H1 (cell line): ENCODE results near the gene SELENBP1. TPM values are rescaled to one million over a fixed set of nuclear protein-coding genes. Genes with fewer than 3 reads are reported as not detected.
A peak's percentile ranks its signal among the peaks of the same experiment; 100 is the strongest.

ENCODE experiments used
- CTCF ChIA-PET: fragments of 300-600 bp; sonication (Branson Sonifier 250); formaldehyde crosslinking; loops from one replicate; lab custom pipeline; 2021; ENCODE audit not compliant: partially characterized antibody; lab: Charles Lee
- POLR2A ChIA-PET: fragments of 300-600 bp; sonication (Branson Sonifier 250); formaldehyde crosslinking; loops from one replicate; lab custom pipeline; 2021; ENCODE audit warnings: inconsistent platforms; ENCODE audit not compliant: partially characterized antibody; lab: Charles Lee
- DNase-seq, 2 experiments: peaks; one replicate each; pipeline versions ENCODE4 v3.0.0 to v3.0.0-alpha.2; 2010 to 2022; ENCODE audit warnings: low spot score in 2 of 2, low read depth in 1 of 2, mixed read lengths in 1 of 2
- FAIRE-seq: peaks from 2 replicates; lab custom pipeline; 2011; peaks lifted over from hg19 to GRCh38; lab: Jason Lieb, UNC
- H2AFZ ChIP-seq: 2 replicates; pipeline ENCODE4 v1.8.1; 2012; ENCODE audit warnings: low read length, inconsistent platforms
- H2AK5ac ChIP-seq: 2 replicates; pipeline ENCODE4 v1.6.1; 2013; ENCODE audit warnings: low read depth, low read length
- H2BK120ac ChIP-seq: replicated peaks from 2 replicates; pipeline ENCODE3; 2013; ENCODE audit warnings: low read depth, low read length, inconsistent platforms
- H2BK12ac ChIP-seq: 2 replicates; pipeline ENCODE4 v1.6.1; 2013; ENCODE audit warnings: low read depth, low read length
- H2BK15ac ChIP-seq: 2 replicates; pipeline ENCODE4 v1.6.1; 2013; ENCODE audit warnings: low read length
- H2BK20ac ChIP-seq: 2 replicates; pipeline ENCODE4 v1.6.1; 2013; ENCODE audit warnings: low read length
- H2BK5ac ChIP-seq: 2 replicates; pipeline ENCODE4 v1.6.1; 2013; ENCODE audit warnings: low read depth, low read length
- H3K14ac ChIP-seq: 2 replicates; pipeline ENCODE4 v1.6.1; 2013; ENCODE audit warnings: inconsistent platforms; ENCODE audit not compliant: insufficient read length
- H3K18ac ChIP-seq: 2 replicates; pipeline ENCODE4 v1.6.1; 2013; ENCODE audit warnings: low read length; ENCODE audit errors: extremely low read depth
- H3K23ac ChIP-seq: 2 replicates; pipeline ENCODE4 v1.6.1; 2013; ENCODE audit warnings: inconsistent platforms; ENCODE audit not compliant: insufficient read length
- H3K23me2 ChIP-seq: 2 replicates; pipeline ENCODE4 v1.6.1; 2013; ENCODE audit warnings: low read depth, low read length
- H3K27ac ChIP-seq: 2 replicates; pipeline ENCODE4 v1.6.1; 2011; ENCODE audit warnings: low read depth, low read length, inconsistent platforms
- H3K27me3 ChIP-seq, 4 experiments: replicated peaks in 1 of 4; 1 replicate in 1 of 4; 2 replicates in 3 of 4; pipeline versions ENCODE4 v1.6.1 to v1.8.1; 2011 to 2013; ENCODE audit warnings: low read length in 3 of 4, mild to moderate bottlenecking in 3 of 4, inconsistent platforms in 2 of 4, mixed read lengths in 2 of 4, moderate library complexity in 1 of 4; ENCODE audit not compliant: control insufficient read depth in 3 of 4, insufficient read depth in 3 of 4; ENCODE audit errors: extremely low read depth in 1 of 4
- H3K36me3 ChIP-seq, 4 experiments: 2 replicates each; pipeline versions ENCODE4 v1.6.1 to v1.8.1; 2011 to 2013; ENCODE audit warnings: mild to moderate bottlenecking in 4 of 4, low read length in 3 of 4, moderate library complexity in 2 of 4, control low read depth in 1 of 4, inconsistent platforms in 1 of 4; ENCODE audit not compliant: insufficient read depth in 4 of 4, control insufficient read depth in 2 of 4
- H3K4ac ChIP-seq: replicated peaks from 2 replicates; pipeline ENCODE3; 2013; ENCODE audit warnings: low read length, low read depth, mixed read lengths, inconsistent platforms; ENCODE audit not compliant: insufficient read length
- H3K4me1 ChIP-seq, 4 experiments: replicated peaks in 1 of 4; 1 replicate in 1 of 4; 2 replicates in 3 of 4; pipeline versions ENCODE4 v1.6.1 to v1.8.1; 2011 to 2013; ENCODE audit warnings: low read length in 3 of 4, inconsistent platforms in 2 of 4, mixed read lengths in 1 of 4; ENCODE audit not compliant: insufficient read depth in 4 of 4, control insufficient read depth in 3 of 4
- H3K4me2 ChIP-seq, 2 experiments: 2 replicates each; pipeline versions ENCODE4 v1.6.1 to v1.8.1; 2011 to 2013; ENCODE audit warnings: low read depth in 2 of 2, low read length in 2 of 2, control low read depth in 1 of 2, inconsistent platforms in 1 of 2, mild to moderate bottlenecking in 1 of 2; ENCODE audit not compliant: insufficient read depth in 1 of 2
- H3K4me3 ChIP-seq, 4 experiments: fragments of 200-600, 300-600 bp in 1 of 4; sonication (generic), shearing (Covaris generic), sonication (Bioruptor Twin) in 1 of 4; 2 replicates each; pipeline versions ENCODE4 v1.5.1 to v1.8.1; 2011 to 2016; ENCODE audit warnings: low read length in 4 of 4, low read depth in 3 of 4, control low read depth in 2 of 4, inconsistent platforms in 2 of 4, mild to moderate bottlenecking in 2 of 4, mixed read lengths in 1 of 4, moderate library complexity in 1 of 4; ENCODE audit not compliant: insufficient read depth in 2 of 4; ENCODE audit errors: extremely low read depth in 1 of 4
- H3K56ac ChIP-seq: replicated peaks from 2 replicates; pipeline ENCODE3; 2013; ENCODE audit warnings: low read depth, mild to moderate bottlenecking, mixed read lengths, low read length, inconsistent platforms; ENCODE audit not compliant: insufficient read length
- H3K79me1 ChIP-seq: 2 replicates; pipeline ENCODE4 v1.6.1; 2013; ENCODE audit warnings: low read depth, low read length, control low read depth
- H3K79me2 ChIP-seq, 2 experiments: 2 replicates each; pipeline versions ENCODE4 v1.6.1 to v1.8.1; 2012 to 2013; ENCODE audit warnings: low read length in 2 of 2, mild to moderate bottlenecking in 2 of 2, inconsistent platforms in 1 of 2; ENCODE audit not compliant: insufficient read depth in 2 of 2, control insufficient read depth in 1 of 2
- H3K9ac ChIP-seq, 4 experiments: replicated peaks in 1 of 4; 1 replicate in 1 of 4; 2 replicates in 3 of 4; pipeline versions ENCODE4 v1.6.1 to v1.8.1; 2011 to 2013; ENCODE audit warnings: low read depth in 3 of 4, low read length in 3 of 4, control low read depth in 2 of 4, mild to moderate bottlenecking in 2 of 4, moderate library complexity in 2 of 4, inconsistent platforms in 1 of 4; ENCODE audit errors: extremely low read depth in 1 of 4
- H3K9me3 ChIP-seq, 2 experiments: 2 replicates each; pipeline versions ENCODE4 v1.6.1 to v1.8.1; 2012 to 2013; ENCODE audit warnings: mild to moderate bottlenecking in 2 of 2, moderate library complexity in 2 of 2, control low read depth in 1 of 2, inconsistent platforms in 1 of 2, low read depth in 1 of 2, low read length in 1 of 2, mixed read lengths in 1 of 2; ENCODE audit not compliant: insufficient read depth in 2 of 2
- H4K20me1 ChIP-seq, 2 experiments: replicated peaks in 1 of 2; 2 replicates each; pipeline versions ENCODE3 to v1.8.1; 2011 to 2013; ENCODE audit warnings: inconsistent platforms in 2 of 2, low read length in 2 of 2, mild to moderate bottlenecking in 1 of 2; ENCODE audit not compliant: insufficient read depth in 2 of 2, control insufficient read depth in 1 of 2
- H4K5ac ChIP-seq: 2 replicates; pipeline ENCODE4 v1.6.1; 2013; ENCODE audit warnings: low read length, low read depth, mixed read lengths, inconsistent platforms; ENCODE audit not compliant: insufficient read length
- H4K8ac ChIP-seq: 2 replicates; pipeline ENCODE4 v1.8.0; 2013; ENCODE audit warnings: mild to moderate bottlenecking, moderate library complexity, low read length, inconsistent platforms; ENCODE audit not compliant: insufficient read depth; ENCODE audit errors: extremely low read depth
- H4K91ac ChIP-seq: replicated peaks from 2 replicates; pipeline ENCODE3; 2013; ENCODE audit warnings: low read length, mixed read lengths, inconsistent platforms; ENCODE audit not compliant: insufficient read length
- CBX5 ChIP-seq: fragments of 300-800, 300-1000 bp; sonication (generic); IDR thresholded peaks from 2 replicates; pipeline ENCODE4 v1.7.1; 2016; ENCODE audit warnings: antibody characterized with exemption, low read length, low read depth
- CREB1 ChIP-seq: IDR thresholded peaks from 2 replicates; pipeline ENCODE4 v1.6.1; 2012; ENCODE audit warnings: inconsistent platforms
- E2F6 ChIP-seq: IDR thresholded peaks from 2 replicates; pipeline ENCODE4 v1.6.1; 2012; ENCODE audit warnings: inconsistent platforms
- POU5F1 ChIP-seq: IDR thresholded peaks from 2 replicates; pipeline ENCODE4 v1.6.1; 2011; ENCODE audit warnings: low read depth, mild to moderate bottlenecking, low read length, moderate library complexity
- RFX5 ChIP-seq: IDR thresholded peaks from 2 replicates; pipeline ENCODE4 v1.6.1; 2011; ENCODE audit warnings: low read depth, low read length, improper control_type of control experiment, borderline replicate concordance
- SIRT6 ChIP-seq: IDR thresholded peaks from one replicate; pipeline ENCODE4 v1.7.1; 2012; ENCODE audit warnings: low read length, inconsistent platforms
- SIX5 ChIP-seq: IDR thresholded peaks from 2 replicates; pipeline ENCODE4 v1.6.1; 2011; ENCODE audit warnings: mild to moderate bottlenecking, low read depth, low read length
- SP1 ChIP-seq: IDR thresholded peaks from 2 replicates; pipeline ENCODE4 v1.6.1; 2011; ENCODE audit warnings: low read depth, low read length
- SP4 ChIP-seq: IDR thresholded peaks from 2 replicates; pipeline ENCODE4 v1.6.1; 2012; ENCODE audit warnings: low read length, inconsistent platforms
- TAF7 ChIP-seq: optimal IDR thresholded peaks from 2 replicates; pipeline ENCODE3; 2011; ENCODE audit warnings: low read depth, mild to moderate bottlenecking, inconsistent platforms, low read length, moderate library complexity, borderline replicate concordance
- WGBS, 2 experiments: shearing (Covaris generic) in 1 of 2; methylation state at CpG; one replicate each; pipeline versions ENCODE4 v1.1.6 to v1.1.7; 2013 to 2015; ENCODE audit warnings: low lambda C conversion rate in 2 of 2, mixed read lengths in 2 of 2, inconsistent platforms in 1 of 2, low coverage in 1 of 2, missing lambda C conversion rate in 1 of 2; ENCODE audit not compliant: insufficient replicate concordance in 2 of 2, insufficient coverage in 1 of 2, insufficient read length in 1 of 2; ENCODE audit errors: extremely low coverage in 1 of 2, missing lambda C conversion rate in 1 of 2; 5-methylcytosine and 5-hydroxymethylcytosine counted together
- polyA plus RNA-seq, 7 experiments: library from polyadenylated mRNA; depleted of rRNA in 3 of 7; stranded (reverse) in 5 of 7; unstranded in 2 of 7; fragments of >200 nt in 5 of 7; fragments of 200-250 nt in 2 of 7; gene quantifications; 1 replicate in 5 of 7; 2 replicates in 1 of 7; 4 replicates in 1 of 7; pipeline versions ENCODE4 v1.2.1 to v1.2.3, GENCODE V29; 2011 to 2013; ENCODE audit warnings: missing spikeins in 2 of 7, mixed read lengths in 2 of 7
- total RNA-seq: library from RNA; stranded (reverse); fragmentation: NEBNext Ultra II Directional; extraction: Animal tissue kit (Norgen Biotek cat#: 25700); gene quantifications from 2 replicates; pipeline ENCODE4 v1.2.1, GENCODE V29; 2021

The SELENBP1 gene
- total and polyA plus RNA-seq, 2 of the 8 experiments (the other 6 are each of a cell fraction or from before 2014, with no cell fraction given): 20.0 to 32.4 TPM

GRCh38 chr1:151399324-151400171, 27.0 kb upstream of the SELENBP1 start, which contains the start of gene PSMB4:
PSMB4 (plus strand) TSS chr1:151399573; CDS start chr1:151399588, 15 bp downstream.
- H2AFZ ChIP-seq: peak within 1 kb of the TSS; percentile 79; the same call in 1 of the 2 replicates
- H3K18ac ChIP-seq: peak within 1 kb of the TSS; percentile 99
- peak within 1 kb of the TSS; percentile 93 for H4K91ac ChIP-seq
- H3K4me1 ChIP-seq: peaks cover 0 to 4% (median under 1%) of the 10 kb centered on the region in 4 experiments; a peak in 3 of 7 replicates
- no peak within 1 kb of the TSS for H2BK20ac ChIP-seq
- H3K9me3 ChIP-seq: no peaks in the 10 kb centered on the region
- peaks cover 11% of the 10 kb centered on the region for H3K79me1 ChIP-seq
- 1% methylated on average over 63 of the region's 63 CpGs; no CpG with 5 or more reads in 1 of the 2 experiments for WGBS, 2 experiments
- peak within 1 kb of the TSS; percentile 67 to 82 for H3K4me2 ChIP-seq
- H2BK12ac ChIP-seq: peak within 1 kb of the TSS; percentile 95; the same call in 1 of the 2 replicates
- peak within 1 kb of the TSS; percentile 80 for H3K56ac ChIP-seq
- H3K4me3 ChIP-seq: peak within 1 kb of the TSS; percentile 88 to 99 (median 96)
- H4K5ac ChIP-seq: peak within 1 kb of the TSS; percentile 95
- H3K79me2 ChIP-seq: peaks cover 9 to 15% of the 10 kb centered on the region in 2 experiments; a peak in 3 of 4 replicates
- peak within 1 kb of the TSS; percentile 96; the same call in 1 of the 2 replicates for H4K8ac ChIP-seq
- no peak within 1 kb of the TSS for H3K14ac ChIP-seq
- 0 out of 2 replicates have a peak, but pooled peaks cover 3% of the 10 kb centered on the region for H3K23me2 ChIP-seq
- FAIRE-seq: peak; percentile 84
- ChIA-PET CTCF (interaction anchor here (0.6 to 3.1 kb wide), 11 partner anchors 13 to 99 kb away, joined by 3 to 10 read pairs (median 3); partner anchors contain the start of gene SELENBP1), POLR2A (interaction anchor here (0.6 to 5.1 kb wide), 36 partner anchors 11 to 225 kb away, joined by 3 to 42 read pairs (median 5); partner anchors contain the start of genes PI4KB, RFX5, SELENBP1 and TUFT1)
- no peak within 1 kb of the TSS for H3K23ac ChIP-seq
- H3K27me3 ChIP-seq: no peaks in the 10 kb centered on the region
- peak within 1 kb of the TSS; percentile 87 to 92 (median 89) for H3K9ac ChIP-seq
- DNase-seq: peak; percentile 60 to 76
- H2BK120ac ChIP-seq: peak within 1 kb of the TSS; percentile 81
- H3K36me3 ChIP-seq: peaks cover 18 to 32% (median 21%) of the 10 kb centered on the region in 4 experiments
- H3K4ac ChIP-seq: peak within 1 kb of the TSS; percentile 2
- peaks cover 5 to 11% of the 10 kb centered on the region in 2 experiments for H4K20me1 ChIP-seq
- peak within 1 kb of the TSS; percentile 92 for H2BK5ac ChIP-seq
- peak within 1 kb of the TSS; percentile 85 for H3K27ac ChIP-seq
- peak within 1 kb of the TSS; percentile 78; the same call in 1 of the 2 replicates for H2AK5ac ChIP-seq
- H2BK15ac ChIP-seq: no peak within 1 kb of the TSS; the same call in none of the 2 replicates
- no peak for TF ChIP-seq SP4
- TF ChIP-seq RFX5: no peak; the same call in 1 of the 2 replicates
- peak; percentile 63 for TF ChIP-seq SIX5
- TF ChIP-seq CBX5: no peak
- TF ChIP-seq POU5F1: no peak
- no peak for TF ChIP-seq SIRT6
- no peak for TF ChIP-seq SP1
- peak; percentile 82 for TF ChIP-seq TAF7
- peak; percentile 84 for TF ChIP-seq CREB1
- TF ChIP-seq E2F6: no peak
